H1 (cell line): ENCODE results near the gene TLE4. TPM values are rescaled to one million over a fixed set of nuclear protein-coding genes. Genes with fewer than 3 reads are reported as not detected.

Experiments used
- CTCF ChIA-PET: fragments of 300-600 bp; sonication (Branson Sonifier 250); formaldehyde crosslinking; loops from one replicate; lab custom pipeline; 2021; ENCODE audit not compliant: partially characterized antibody; lab: Charles Lee
- POLR2A ChIA-PET: fragments of 300-600 bp; sonication (Branson Sonifier 250); formaldehyde crosslinking; loops from one replicate; lab custom pipeline; 2021; ENCODE audit warnings: inconsistent platforms; ENCODE audit not compliant: partially characterized antibody; lab: Charles Lee
- DNase-seq, 2 experiments: peaks; one replicate each; pipeline versions ENCODE4 v3.0.0 to v3.0.0-alpha.2; 2010 to 2022; ENCODE audit warnings: low spot score in 2 of 2, low read depth in 1 of 2, mixed read lengths in 1 of 2
- FAIRE-seq: peaks from 2 replicates; lab custom pipeline; 2011; peaks lifted over from hg19 to GRCh38; lab: Jason Lieb, UNC
- H2AFZ ChIP-seq: 2 replicates; pipeline ENCODE4 v1.8.1; 2012; ENCODE audit warnings: low read length, inconsistent platforms
- H2AK5ac ChIP-seq: 2 replicates; pipeline ENCODE4 v1.6.1; 2013; ENCODE audit warnings: low read depth, low read length
- H2BK120ac ChIP-seq: replicated peaks from 2 replicates; pipeline ENCODE3; 2013; ENCODE audit warnings: low read depth, low read length, inconsistent platforms
- H2BK12ac ChIP-seq: 2 replicates; pipeline ENCODE4 v1.6.1; 2013; ENCODE audit warnings: low read depth, low read length
- H2BK15ac ChIP-seq: 2 replicates; pipeline ENCODE4 v1.6.1; 2013; ENCODE audit warnings: low read length
- H2BK20ac ChIP-seq: 2 replicates; pipeline ENCODE4 v1.6.1; 2013; ENCODE audit warnings: low read length
- H2BK5ac ChIP-seq: 2 replicates; pipeline ENCODE4 v1.6.1; 2013; ENCODE audit warnings: low read depth, low read length
- H3K14ac ChIP-seq: 2 replicates; pipeline ENCODE4 v1.6.1; 2013; ENCODE audit warnings: inconsistent platforms; ENCODE audit not compliant: insufficient read length
- H3K18ac ChIP-seq: 2 replicates; pipeline ENCODE4 v1.6.1; 2013; ENCODE audit warnings: low read length; ENCODE audit errors: extremely low read depth
- H3K23ac ChIP-seq: 2 replicates; pipeline ENCODE4 v1.6.1; 2013; ENCODE audit warnings: inconsistent platforms; ENCODE audit not compliant: insufficient read length
- H3K23me2 ChIP-seq: 2 replicates; pipeline ENCODE4 v1.6.1; 2013; ENCODE audit warnings: low read depth, low read length
- H3K27ac ChIP-seq: 2 replicates; pipeline ENCODE4 v1.6.1; 2011; ENCODE audit warnings: low read depth, low read length, inconsistent platforms
- H3K27me3 ChIP-seq, 4 experiments: replicated peaks in 1 of 4; 1 replicate in 1 of 4; 2 replicates in 3 of 4; pipeline versions ENCODE4 v1.6.1 to v1.8.1; 2011 to 2013; ENCODE audit warnings: low read length in 3 of 4, mild to moderate bottlenecking in 3 of 4, inconsistent platforms in 2 of 4, mixed read lengths in 2 of 4, moderate library complexity in 1 of 4; ENCODE audit not compliant: control insufficient read depth in 3 of 4, insufficient read depth in 3 of 4; ENCODE audit errors: extremely low read depth in 1 of 4
- H3K36me3 ChIP-seq, 4 experiments: 2 replicates each; pipeline versions ENCODE4 v1.6.1 to v1.8.1; 2011 to 2013; ENCODE audit warnings: mild to moderate bottlenecking in 4 of 4, low read length in 3 of 4, moderate library complexity in 2 of 4, control low read depth in 1 of 4, inconsistent platforms in 1 of 4; ENCODE audit not compliant: insufficient read depth in 4 of 4, control insufficient read depth in 2 of 4
- H3K4ac ChIP-seq: replicated peaks from 2 replicates; pipeline ENCODE3; 2013; ENCODE audit warnings: low read length, low read depth, mixed read lengths, inconsistent platforms; ENCODE audit not compliant: insufficient read length
- H3K4me1 ChIP-seq, 4 experiments: replicated peaks in 1 of 4; 1 replicate in 1 of 4; 2 replicates in 3 of 4; pipeline versions ENCODE4 v1.6.1 to v1.8.1; 2011 to 2013; ENCODE audit warnings: low read length in 3 of 4, inconsistent platforms in 2 of 4, mixed read lengths in 1 of 4; ENCODE audit not compliant: insufficient read depth in 4 of 4, control insufficient read depth in 3 of 4
- H3K4me2 ChIP-seq, 2 experiments: 2 replicates each; pipeline versions ENCODE4 v1.6.1 to v1.8.1; 2011 to 2013; ENCODE audit warnings: low read depth in 2 of 2, low read length in 2 of 2, control low read depth in 1 of 2, inconsistent platforms in 1 of 2, mild to moderate bottlenecking in 1 of 2; ENCODE audit not compliant: insufficient read depth in 1 of 2
- H3K4me3 ChIP-seq, 4 experiments: fragments of 200-600, 300-600 bp in 1 of 4; sonication (generic), shearing (Covaris generic), sonication (Bioruptor Twin) in 1 of 4; 2 replicates each; pipeline versions ENCODE4 v1.5.1 to v1.8.1; 2011 to 2016; ENCODE audit warnings: low read length in 4 of 4, low read depth in 3 of 4, control low read depth in 2 of 4, inconsistent platforms in 2 of 4, mild to moderate bottlenecking in 2 of 4, mixed read lengths in 1 of 4, moderate library complexity in 1 of 4; ENCODE audit not compliant: insufficient read depth in 2 of 4; ENCODE audit errors: extremely low read depth in 1 of 4
- H3K56ac ChIP-seq: replicated peaks from 2 replicates; pipeline ENCODE3; 2013; ENCODE audit warnings: low read depth, mild to moderate bottlenecking, mixed read lengths, low read length, inconsistent platforms; ENCODE audit not compliant: insufficient read length
- H3K79me1 ChIP-seq: 2 replicates; pipeline ENCODE4 v1.6.1; 2013; ENCODE audit warnings: low read depth, low read length, control low read depth
- H3K79me2 ChIP-seq, 2 experiments: 2 replicates each; pipeline versions ENCODE4 v1.6.1 to v1.8.1; 2012 to 2013; ENCODE audit warnings: low read length in 2 of 2, mild to moderate bottlenecking in 2 of 2, inconsistent platforms in 1 of 2; ENCODE audit not compliant: insufficient read depth in 2 of 2, control insufficient read depth in 1 of 2
- H3K9ac ChIP-seq, 4 experiments: replicated peaks in 1 of 4; 1 replicate in 1 of 4; 2 replicates in 3 of 4; pipeline versions ENCODE4 v1.6.1 to v1.8.1; 2011 to 2013; ENCODE audit warnings: low read depth in 3 of 4, low read length in 3 of 4, control low read depth in 2 of 4, mild to moderate bottlenecking in 2 of 4, moderate library complexity in 2 of 4, inconsistent platforms in 1 of 4; ENCODE audit errors: extremely low read depth in 1 of 4
- H3K9me3 ChIP-seq, 2 experiments: 2 replicates each; pipeline versions ENCODE4 v1.6.1 to v1.8.1; 2012 to 2013; ENCODE audit warnings: mild to moderate bottlenecking in 2 of 2, moderate library complexity in 2 of 2, control low read depth in 1 of 2, inconsistent platforms in 1 of 2, low read depth in 1 of 2, low read length in 1 of 2, mixed read lengths in 1 of 2; ENCODE audit not compliant: insufficient read depth in 2 of 2
- H4K20me1 ChIP-seq, 2 experiments: replicated peaks in 1 of 2; 2 replicates each; pipeline versions ENCODE3 to v1.8.1; 2011 to 2013; ENCODE audit warnings: inconsistent platforms in 2 of 2, low read length in 2 of 2, mild to moderate bottlenecking in 1 of 2; ENCODE audit not compliant: insufficient read depth in 2 of 2, control insufficient read depth in 1 of 2
- H4K5ac ChIP-seq: 2 replicates; pipeline ENCODE4 v1.6.1; 2013; ENCODE audit warnings: low read length, low read depth, mixed read lengths, inconsistent platforms; ENCODE audit not compliant: insufficient read length
- H4K8ac ChIP-seq: 2 replicates; pipeline ENCODE4 v1.8.0; 2013; ENCODE audit warnings: mild to moderate bottlenecking, moderate library complexity, low read length, inconsistent platforms; ENCODE audit not compliant: insufficient read depth; ENCODE audit errors: extremely low read depth
- H4K91ac ChIP-seq: replicated peaks from 2 replicates; pipeline ENCODE3; 2013; ENCODE audit warnings: low read length, mixed read lengths, inconsistent platforms; ENCODE audit not compliant: insufficient read length
- ASH2L ChIP-seq: fragments of 200-600, 300-600 bp; sonication (generic); IDR thresholded peaks from one replicate; pipeline ENCODE4 v1.7.1; 2017; ENCODE audit warnings: low read length
- BCL11A ChIP-seq, 2 experiments: IDR thresholded peaks; one replicate each; pipeline ENCODE4 v1.6.1; 2011; ENCODE audit warnings: low read depth in 2 of 2, low read length in 2 of 2, mild to moderate bottlenecking in 2 of 2
- CHD2 ChIP-seq: IDR thresholded peaks from 2 replicates; pipeline ENCODE4 v1.6.1; 2012; ENCODE audit warnings: low read length, improper control_type of control experiment
- CREB1 ChIP-seq: IDR thresholded peaks from 2 replicates; pipeline ENCODE4 v1.6.1; 2012; ENCODE audit warnings: inconsistent platforms
- GABPA ChIP-seq: IDR thresholded peaks from 2 replicates; pipeline ENCODE4 v1.6.1; 2011; ENCODE audit warnings: mild to moderate bottlenecking, low read length, moderate library complexity, borderline replicate concordance; ENCODE audit not compliant: insufficient read depth
- RBBP5 ChIP-seq: IDR thresholded peaks from 2 replicates; pipeline ENCODE4 v1.7.1; 2012; ENCODE audit warnings: low read depth, mild to moderate bottlenecking, inconsistent platforms, low read length, moderate library complexity, borderline replicate concordance
- RNF2 ChIP-seq: fragments of 200-900, 300-1000 bp; sonication (generic); IDR thresholded peaks from 2 replicates; pipeline ENCODE4 v1.7.1; 2016; ENCODE audit warnings: borderline replicate concordance, low read depth, mild to moderate bottlenecking, antibody characterized with exemption, low read length; ENCODE audit not compliant: poor library complexity, severe bottlenecking; ENCODE audit errors: missing control alignments
- RXRA ChIP-seq: IDR thresholded peaks from 2 replicates; pipeline ENCODE4 v1.6.1; 2011; ENCODE audit warnings: low read depth, mild to moderate bottlenecking, low read length, moderate library complexity; ENCODE audit not compliant: insufficient read depth
- SIN3A ChIP-seq, 2 experiments: IDR thresholded peaks in 1 of 2; conservative IDR thresholded peaks in 1 of 2; 2 replicates each; pipeline ENCODE4 v1.6.1; 2011 to 2012; ENCODE audit warnings: low read length in 2 of 2, improper control_type of control experiment in 1 of 2, low read depth in 1 of 2, mild to moderate bottlenecking in 1 of 2
- SP1 ChIP-seq: IDR thresholded peaks from 2 replicates; pipeline ENCODE4 v1.6.1; 2011; ENCODE audit warnings: low read depth, low read length
- SRF ChIP-seq: IDR thresholded peaks from 2 replicates; pipeline ENCODE4 v1.6.1; 2011; ENCODE audit warnings: mild to moderate bottlenecking, low read depth, low read length, moderate library complexity
- TAF7 ChIP-seq: optimal IDR thresholded peaks from 2 replicates; pipeline ENCODE3; 2011; ENCODE audit warnings: low read depth, mild to moderate bottlenecking, inconsistent platforms, low read length, moderate library complexity, borderline replicate concordance
- TBP ChIP-seq: IDR thresholded peaks from 2 replicates; pipeline ENCODE4 v1.6.1; 2011; ENCODE audit warnings: low read depth, low read length, improper control_type of control experiment
- WGBS, 2 experiments: shearing (Covaris generic) in 1 of 2; methylation state at CpG; one replicate each; pipeline versions ENCODE4 v1.1.6 to v1.1.7; 2013 to 2015; ENCODE audit warnings: low lambda C conversion rate in 2 of 2, mixed read lengths in 2 of 2, inconsistent platforms in 1 of 2, low coverage in 1 of 2, missing lambda C conversion rate in 1 of 2; ENCODE audit not compliant: insufficient replicate concordance in 2 of 2, insufficient coverage in 1 of 2, insufficient read length in 1 of 2; ENCODE audit errors: extremely low coverage in 1 of 2, missing lambda C conversion rate in 1 of 2; 5-methylcytosine and 5-hydroxymethylcytosine counted together
- polyA plus RNA-seq, 7 experiments: library from polyadenylated mRNA; depleted of rRNA in 3 of 7; stranded (reverse) in 5 of 7; unstranded in 2 of 7; fragments of >200 nt in 5 of 7; fragments of 200-250 nt in 2 of 7; gene quantifications; 1 replicate in 5 of 7; 2 replicates in 1 of 7; 4 replicates in 1 of 7; pipeline versions ENCODE4 v1.2.1 to v1.2.3, GENCODE V29; 2011 to 2013; ENCODE audit warnings: missing spikeins in 2 of 7, mixed read lengths in 2 of 7
- total RNA-seq: library from RNA; stranded (reverse); fragmentation: NEBNext Ultra II Directional; extraction: Animal tissue kit (Norgen Biotek cat#: 25700); gene quantifications from 2 replicates; pipeline ENCODE4 v1.2.1, GENCODE V29; 2021

The TLE4 gene
- total and polyA plus RNA-seq, 2 of the 8 experiments (the other 6 are each of a cell fraction or from before 2014, with no cell fraction given), result 32.4 to 36.9 TPM

GRCh38 chr9:79756414-79756813 is 184.6 kb downstream of the TLE4 start:
- H3K23ac ChIP-seq, result no peak overlapping the region
- no peak overlapping the region for H3K14ac ChIP-seq
- no peak overlapping the region for H3K4ac ChIP-seq
- no peaks in the 10 kb centered on the region for H3K4me1 ChIP-seq
- H2AFZ ChIP-seq, result no peak overlapping the region
- H4K8ac ChIP-seq, result no peak overlapping the region
- no peak overlapping the region for H2BK5ac ChIP-seq
- peaks cover 2 to 8% of the 10 kb centered on the region in 2 experiments; a peak in 3 of 4 replicates for H3K9me3 ChIP-seq
- no peak overlapping the region for H3K18ac ChIP-seq
- H2BK20ac ChIP-seq, result no peak overlapping the region
- no peak overlapping the region for H4K91ac ChIP-seq
- WGBS, 2 experiments, result 92% methylated on average over 2 of the region's 2 CpGs; no CpG with 5 or more reads in 1 of the 2 experiments
- no peak overlapping the region for H2BK12ac ChIP-seq
- no peaks in the 10 kb centered on the region for H3K79me1 ChIP-seq
- H2BK15ac ChIP-seq, result no peak overlapping the region
- no peak overlapping the region for H3K56ac ChIP-seq
- no peaks in the 10 kb centered on the region for H3K36me3 ChIP-seq
- no peak overlapping the region for H3K27ac ChIP-seq
- H4K5ac ChIP-seq, result no peak overlapping the region
- no peaks in the 10 kb centered on the region for H3K79me2 ChIP-seq
- FAIRE-seq, result no peak
- no peak overlapping the region for H2BK120ac ChIP-seq
- H4K20me1 ChIP-seq, result no peaks in the 10 kb centered on the region
- no peak overlapping the region for H2AK5ac ChIP-seq
- H3K23me2 ChIP-seq, result no peaks in the 10 kb centered on the region
- ChIA-PET CTCF (interaction anchor here (0.6 to 0.8 kb wide), 3 partner anchors 11 to 277 kb away, joined by 3 read pairs; no protein-coding TSS in a partner anchor), POLR2A (interaction anchor here (0.6 kb wide), 2 partner anchors 64 to 184 kb away, joined by 3 to 4 read pairs; no protein-coding TSS in a partner anchor)
- TF ChIP-seq TBP (no peak), RXRA (no peak), SP1 (no peak), GABPA (no peak), CHD2 (no peak), ASH2L (no peak), CREB1 (no peak), RNF2 (no peak), RBBP5 (no peak), SRF (no peak), BCL11A (IDR thresholded peaks at IDR 0.05; ENCODE audit: low read depth in 2 of 2, low read length in 2 of 2) (no peak), TAF7 (no peak), SIN3A (conservative IDR thresholded peaks at IDR 0.05 in 1 of 2, IDR thresholded peaks at IDR 0.05 in 1 of 2; ENCODE audit: low read depth in 1 of 2, low read length in 2 of 2) (no peak)
- H3K4me2 ChIP-seq, result no peak overlapping the region
- no peak overlapping the region for H3K4me3 ChIP-seq
- H3K27me3 ChIP-seq, result no peaks in the 10 kb centered on the region
- DNase-seq, result no peak
- no peak overlapping the region for H3K9ac ChIP-seq
